ENCODE data around the gene TMEM204.

DNA sequence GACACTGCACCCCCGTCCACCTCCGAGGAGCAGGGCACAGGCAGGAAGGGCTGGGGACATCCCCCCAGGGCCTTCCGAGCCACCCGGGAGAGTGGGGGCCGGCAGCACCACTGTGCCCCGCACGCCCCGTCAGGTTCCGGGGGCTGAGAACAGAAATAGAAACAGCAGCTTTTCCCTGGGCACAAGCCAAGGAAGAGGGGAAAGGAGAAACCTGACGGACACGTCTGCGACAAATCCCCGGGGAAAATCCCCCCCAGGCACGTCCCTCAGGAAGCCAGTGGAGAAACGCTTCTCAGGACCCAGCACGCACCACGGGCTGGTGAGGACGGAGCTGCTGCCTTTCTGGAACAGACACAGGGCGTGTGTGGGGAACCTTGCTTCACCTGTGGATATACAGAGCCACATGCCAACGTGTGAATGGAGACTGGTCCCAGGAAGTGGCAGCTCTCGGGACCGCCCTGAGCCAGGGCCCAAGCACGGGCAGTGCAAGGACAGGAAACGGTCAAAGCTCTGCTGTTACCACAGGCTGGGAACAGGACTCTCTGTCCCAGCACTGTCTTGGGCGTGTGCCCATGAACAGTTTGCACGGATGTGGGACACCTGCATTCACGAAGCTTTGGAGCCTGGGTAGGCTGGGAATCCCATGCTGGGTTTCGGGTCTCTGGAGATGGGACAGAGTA is 1.2 kb upstream of the TMEM204 start:
- no peak for TF ChIP-seq POLR2A (IDR thresholded peaks at IDR 0.05)
- TF ChIP-seq, protein P1, sequence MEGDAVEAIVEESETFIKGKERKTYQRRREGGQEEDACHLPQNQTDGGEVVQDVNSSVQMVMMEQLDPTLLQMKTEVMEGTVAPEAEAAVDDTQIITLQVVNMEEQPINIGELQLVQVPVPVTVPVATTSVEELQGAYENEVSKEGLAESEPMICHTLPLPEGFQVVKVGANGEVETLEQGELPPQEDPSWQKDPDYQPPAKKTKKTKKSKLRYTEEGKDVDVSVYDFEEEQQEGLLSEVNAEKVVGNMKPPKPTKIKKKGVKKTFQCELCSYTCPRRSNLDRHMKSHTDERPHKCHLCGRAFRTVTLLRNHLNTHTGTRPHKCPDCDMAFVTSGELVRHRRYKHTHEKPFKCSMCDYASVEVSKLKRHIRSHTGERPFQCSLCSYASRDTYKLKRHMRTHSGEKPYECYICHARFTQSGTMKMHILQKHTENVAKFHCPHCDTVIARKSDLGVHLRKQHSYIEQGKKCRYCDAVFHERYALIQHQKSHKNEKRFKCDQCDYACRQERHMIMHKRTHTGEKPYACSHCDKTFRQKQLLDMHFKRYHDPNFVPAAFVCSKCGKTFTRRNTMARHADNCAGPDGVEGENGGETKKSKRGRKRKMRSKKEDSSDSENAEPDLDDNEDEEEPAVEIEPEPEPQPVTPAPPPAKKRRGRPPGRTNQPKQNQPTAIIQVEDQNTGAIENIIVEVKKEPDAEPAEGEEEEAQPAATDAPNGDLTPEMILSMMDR (IDR thresholded peaks at IDR 0.05): no peak

Measured in thyroid gland (tissue), 4 donors.